KG1 (cell line): ENCODE measurements around the gene ANXA11.

ENCODE experiments used
- DNase-seq: peaks from one replicate; lab custom pipeline; 2025; lab: John Stamatoyannopoulos, UW

Gene ANXA11

DNA sequence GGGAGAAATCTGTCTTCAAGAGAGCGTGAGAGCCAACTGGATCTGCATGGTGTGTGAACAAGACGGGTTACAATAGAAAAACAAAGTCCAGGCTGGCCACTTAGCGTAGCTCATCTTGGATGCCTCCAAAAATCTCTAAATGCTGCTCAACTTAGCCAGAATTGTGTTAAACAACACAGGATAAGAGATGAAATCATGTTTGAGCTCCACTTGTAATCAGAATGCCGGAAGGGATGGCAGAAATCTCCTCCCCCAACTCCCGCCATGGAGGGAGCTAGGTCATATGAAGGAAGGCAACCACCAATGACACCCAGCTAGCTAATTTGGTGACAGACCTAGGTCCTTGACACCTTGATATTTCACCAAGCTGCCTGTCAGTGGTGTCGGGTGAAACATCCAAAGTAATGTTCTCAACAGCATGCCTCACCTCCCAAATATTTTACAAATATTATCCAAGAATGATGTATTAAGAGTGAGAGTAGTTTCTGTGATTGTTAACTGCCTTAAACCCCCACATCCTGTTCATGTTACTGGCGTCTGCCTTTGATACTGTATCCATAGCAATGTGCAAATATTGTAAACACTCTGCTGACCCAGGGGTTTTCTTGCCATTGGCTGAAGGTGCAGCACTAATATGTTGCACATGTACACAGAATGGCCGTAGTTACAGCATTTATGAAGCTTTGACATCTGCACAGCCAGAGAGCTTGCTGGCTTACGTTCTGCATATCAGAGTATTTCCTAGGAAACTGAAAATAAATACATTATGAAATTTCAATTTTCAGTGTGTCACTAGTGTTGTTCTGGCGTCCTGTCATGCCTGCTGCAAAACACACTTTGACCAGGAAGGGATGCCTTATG lies 101.0 kb downstream of the ANXA11 start:
- DNase-seq: no peak
